Cardiac fibroblast (primary cell): ENCODE data around the gene LSMEM2.

Experiments used
- DNase-seq, 2 donors: peaks; one replicate each; pipeline versions ENCODE4 v3.0.0 to v3.0.0-alpha.2; 2010; ENCODE audit warnings: low read depth in 2 of 2
- H3K4me3 ChIP-seq, 2 donors: replicated peaks in 1 of 2; 1 replicate in 1 of 2; 2 replicates in 1 of 2; pipeline ENCODE4 v1.5.1; 2011; ENCODE audit warnings: low read depth in 2 of 2, low read length in 2 of 2, mild to moderate bottlenecking in 2 of 2, moderate library complexity in 1 of 2
- CTCF ChIP-seq: IDR thresholded peaks from one replicate; pipeline ENCODE4 v1.5.1; 2011; ENCODE audit warnings: low read depth, mild to moderate bottlenecking, low read length, inconsistent platforms

Gene LSMEM2

DNA sequence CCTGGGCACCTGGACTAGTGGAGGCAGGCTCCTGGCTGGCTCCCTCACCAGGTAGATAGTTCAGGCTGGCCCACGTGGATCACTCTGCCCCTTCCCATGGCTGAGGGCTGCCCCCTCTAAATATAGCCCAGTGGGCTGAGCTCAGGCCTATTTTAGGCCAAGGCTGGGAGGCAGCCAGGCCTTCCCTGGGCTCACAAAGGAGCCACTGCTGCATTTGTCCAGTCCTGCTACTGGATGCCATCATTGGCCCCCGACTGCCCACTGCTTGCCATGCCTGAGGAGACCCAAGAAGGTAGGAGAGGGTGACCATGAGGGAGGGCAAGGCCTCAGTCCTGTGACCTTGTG lies at the start of gene LSMEM2:
TSS of gene LSMEM2 (plus strand) at position 208 of the 345 bp plus-strand sequence. CDS start at position 235, 27 bp downstream.
- no peak for DNase-seq
- TF ChIP-seq CTCF: no peak
- no peak within 1 kb of the TSS for H3K4me3 ChIP-seq

GRCh38 chr3:50229490-50229889 lies 49.4 kb upstream of the LSMEM2 start:
- DNase-seq: no peak
- no peak for TF ChIP-seq CTCF

GRCh38 chr3:50230104-50230793 lies 48.6 kb upstream of the LSMEM2 start:
- DNase-seq: no peak
- TF ChIP-seq CTCF: no peak
- no peak overlapping the region for H3K4me3 ChIP-seq

More at GRCh38 chr3:50229490-50229889, 49.4 kb upstream of the LSMEM2 start:
- H3K4me3 ChIP-seq: no peak overlapping the region

- DNase-seq: peak in 1 of 2 donors; percentile 48
- H3K4me3 ChIP-seq: no peak overlapping the region
- no peak for TF ChIP-seq CTCF
Measured at GRCh38 chr3:50230794-50231125, 48.1 kb upstream of the LSMEM2 start.

GRCh38 chr3:50231581-50231980 lies 47.3 kb upstream of the LSMEM2 start:
- TF ChIP-seq CTCF: no peak
- no peak overlapping the region for H3K4me3 ChIP-seq
- no peak for DNase-seq

GRCh38 chr3:50232303-50232702 lies 46.6 kb upstream of the LSMEM2 start:
- TF ChIP-seq CTCF: no peak
- no peak overlapping the region for H3K4me3 ChIP-seq
- DNase-seq: no peak

DNA sequence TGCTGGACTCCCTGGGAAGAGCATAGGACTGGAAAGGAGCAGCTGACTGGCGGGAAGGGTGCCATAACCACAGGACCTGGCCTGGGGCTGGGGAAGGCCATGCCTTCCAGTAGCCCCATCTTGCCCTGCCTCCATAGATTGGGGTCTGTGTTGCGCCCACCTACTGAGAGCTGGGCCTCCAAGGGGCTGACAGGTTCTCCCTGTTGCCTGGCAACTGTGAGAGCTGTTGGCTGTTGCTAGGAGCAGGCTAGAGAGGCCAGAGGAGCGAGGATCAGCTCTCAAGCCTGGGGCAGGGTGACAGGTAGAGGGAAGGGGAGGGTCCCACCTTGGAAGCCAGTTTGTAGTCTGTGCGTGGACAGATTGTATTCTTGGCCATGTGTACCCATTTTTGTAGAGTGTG lies 45.7 kb upstream of the LSMEM2 start:
- DNase-seq: no peak

More for the DNA sequence above, 45.7 kb upstream of the LSMEM2 start:
- no peak overlapping the region for H3K4me3 ChIP-seq
- no peak for TF ChIP-seq CTCF
